Rectal smooth muscle tissue (tissue), 1 donor: Measurements from ENCODE around the gene COL9A3.
A peak's percentile ranks its signal among the peaks of the same experiment; 100 is the strongest.

Source experiments
- H3K27ac ChIP-seq: one replicate; pipeline ENCODE4 v1.7.0; 2013; ENCODE audit warnings: low read depth, low read length, inconsistent platforms
- H3K27me3 ChIP-seq: one replicate; pipeline ENCODE4 v1.7.0; 2013; ENCODE audit warnings: low read length; ENCODE audit not compliant: control insufficient read depth, insufficient read depth
- H3K36me3 ChIP-seq: one replicate; pipeline ENCODE4 v1.7.0; 2013; ENCODE audit warnings: low read length; ENCODE audit not compliant: control insufficient read depth, insufficient read depth
- H3K4me1 ChIP-seq: one replicate; pipeline ENCODE4 v1.7.0; 2013; ENCODE audit warnings: low read length; ENCODE audit not compliant: control insufficient read depth, insufficient read depth
- H3K4me3 ChIP-seq: one replicate; pipeline ENCODE4 v1.7.0; 2013; ENCODE audit warnings: low read length
- H3K9ac ChIP-seq: one replicate; pipeline ENCODE4 v1.7.0; 2013; ENCODE audit warnings: low read length

COL9A3 gene

GRCh38 chr20:62885896-62886708 is 69.3 kb downstream of the COL9A3 start:
- Histone ChIP-seq H3K4me1 (peaks cover 6% of the 10 kb centered on the region), H3K27ac (peak overlapping the region; percentile 83), H3K36me3 (peaks cover 36% of the 10 kb centered on the region), H3K9ac (no peak overlapping the region), H3K4me3 (no peak overlapping the region), H3K27me3 (no peaks in the 10 kb centered on the region)

- Histone ChIP-seq H3K4me1 (peaks cover 6% of the 10 kb centered on the region), H3K27ac (peak overlapping the region; percentile 83), H3K4me3 (no peak overlapping the region), H3K9ac (no peak overlapping the region), H3K36me3 (peaks cover 36% of the 10 kb centered on the region), H3K27me3 (no peaks in the 10 kb centered on the region)
Observed at GRCh38 chr20:62886709-62887058, 69.8 kb downstream of the COL9A3 start.

- no peak overlapping the region for H3K9ac ChIP-seq
- H3K4me1 ChIP-seq: peaks cover 6% of the 10 kb centered on the region
- no peak overlapping the region for H3K4me3 ChIP-seq
- no peaks in the 10 kb centered on the region for H3K27me3 ChIP-seq
- H3K36me3 ChIP-seq: peaks cover 40% of the 10 kb centered on the region
- peak overlapping the region; percentile 83 for H3K27ac ChIP-seq
Observed at GRCh38 chr20:62887152-62887859, 70.5 kb downstream of the COL9A3 start.

GRCh38 chr20:62887860-62888239 is 71.0 kb downstream of the COL9A3 start:
- no peaks in the 10 kb centered on the region for H3K27me3 ChIP-seq
- H3K27ac ChIP-seq: peak overlapping the region; percentile 83
- no peak overlapping the region for H3K4me3 ChIP-seq
- H3K9ac ChIP-seq: no peak overlapping the region
- peaks cover 6% of the 10 kb centered on the region for H3K4me1 ChIP-seq
- peaks cover 46% of the 10 kb centered on the region for H3K36me3 ChIP-seq

GRCh38 chr20:62888406-62888805 is 71.6 kb downstream of the COL9A3 start:
- H3K4me3 ChIP-seq: no peak overlapping the region
- no peaks in the 10 kb centered on the region for H3K27me3 ChIP-seq
- H3K36me3 ChIP-seq: peaks cover 47% of the 10 kb centered on the region
- no peak overlapping the region for H3K9ac ChIP-seq
- peak overlapping the region; percentile 83 for H3K27ac ChIP-seq
- H3K4me1 ChIP-seq: peaks cover 6% of the 10 kb centered on the region

DNA sequence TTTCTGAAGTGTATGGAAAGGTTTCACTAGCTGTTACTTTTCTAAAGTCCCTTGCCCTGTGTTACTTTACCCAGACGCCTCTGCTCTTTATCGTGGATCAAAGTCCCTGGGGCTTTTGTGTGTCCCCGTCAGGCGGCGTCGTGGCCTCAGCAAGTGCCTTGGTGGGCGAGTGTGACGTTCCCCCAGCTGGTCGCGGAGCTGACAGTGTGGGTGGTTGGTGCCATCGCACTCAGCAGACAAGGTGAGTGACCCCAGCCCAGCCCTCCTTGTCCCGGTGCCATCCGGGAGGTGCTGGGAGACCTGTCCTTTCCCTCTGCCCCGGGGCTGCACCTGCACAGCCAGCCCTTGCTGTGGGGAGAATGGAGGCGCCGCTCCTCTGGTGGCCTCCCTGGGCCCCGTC is 72.1 kb downstream of the COL9A3 start:
- H3K36me3 ChIP-seq: peaks cover 52% of the 10 kb centered on the region
- H3K9ac ChIP-seq: no peak overlapping the region
- H3K4me1 ChIP-seq: peaks cover 6% of the 10 kb centered on the region
- H3K27me3 ChIP-seq: no peaks in the 10 kb centered on the region
- no peak overlapping the region for H3K27ac ChIP-seq
- no peak overlapping the region for H3K4me3 ChIP-seq

DNA sequence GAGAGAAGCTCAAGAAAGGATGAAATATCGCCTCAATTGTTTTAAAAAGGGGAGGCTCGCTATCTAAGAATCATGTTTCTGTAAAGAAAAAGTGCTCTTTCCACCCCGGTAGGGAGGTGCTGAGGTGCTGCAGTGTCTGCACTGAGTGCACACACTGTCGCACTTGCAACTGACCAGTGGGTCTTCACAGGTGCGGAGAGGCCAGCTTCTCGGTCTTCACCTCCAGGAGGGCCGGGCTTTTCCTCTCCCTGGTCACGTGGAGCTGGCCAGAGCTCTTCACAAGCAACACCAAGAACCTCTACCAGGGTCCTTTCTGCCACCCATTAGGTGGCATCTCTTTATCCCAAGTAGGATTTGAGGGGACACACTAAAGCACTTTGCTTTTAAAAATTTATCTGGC is 72.6 kb downstream of the COL9A3 start:
- H3K9ac ChIP-seq: no peak overlapping the region
- H3K4me3 ChIP-seq: no peak overlapping the region
- peaks cover 6% of the 10 kb centered on the region for H3K4me1 ChIP-seq
- no peaks in the 10 kb centered on the region for H3K27me3 ChIP-seq
- H3K27ac ChIP-seq: no peak overlapping the region
- peaks cover 57% of the 10 kb centered on the region for H3K36me3 ChIP-seq

- H3K4me1 ChIP-seq: peaks cover 6% of the 10 kb centered on the region
- no peak overlapping the region for H3K4me3 ChIP-seq
- no peaks in the 10 kb centered on the region for H3K27me3 ChIP-seq
- no peak overlapping the region for H3K27ac ChIP-seq
- no peak overlapping the region for H3K9ac ChIP-seq
- H3K36me3 ChIP-seq: peaks cover 58% of the 10 kb centered on the region
Observed at GRCh38 chr20:62889871-62890270, 73.0 kb downstream of the COL9A3 start.

GRCh38 chr20:62890444-62890843 is 73.6 kb downstream of the COL9A3 start:
- H3K4me1 ChIP-seq: peaks cover 6% of the 10 kb centered on the region
- no peak overlapping the region for H3K27ac ChIP-seq
- H3K4me3 ChIP-seq: no peak overlapping the region
- H3K36me3 ChIP-seq: peaks cover 61% of the 10 kb centered on the region
- H3K27me3 ChIP-seq: no peaks in the 10 kb centered on the region
- H3K9ac ChIP-seq: no peak overlapping the region
